ENCODE measurements around the gene NCAPH2.

Gene NCAPH2

GRCh38 chr22:50490531-50491308 is 17.3 kb upstream of the NCAPH2 start:
- DNase-seq, result no peak

DNA sequence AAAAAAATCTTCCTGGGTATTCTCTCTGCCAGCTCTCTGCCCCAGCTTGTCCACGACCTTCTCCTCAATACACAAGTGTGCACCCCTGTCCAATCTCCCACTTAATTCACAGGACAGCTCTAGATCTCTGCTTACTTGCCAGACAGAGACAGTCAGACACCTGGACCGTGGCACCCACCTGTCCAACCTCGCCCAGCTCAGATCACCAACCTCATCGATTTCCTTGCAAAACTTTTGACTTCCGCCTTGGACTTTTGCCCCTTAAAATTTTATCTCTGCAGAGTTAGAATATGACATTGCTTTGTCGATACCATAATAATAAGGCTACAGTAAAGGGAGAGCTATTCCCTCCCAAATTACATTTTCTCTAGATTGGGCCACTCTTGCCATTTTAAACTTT is 10.9 kb upstream of the NCAPH2 start:
- DNase-seq, result no peak

- peak; percentile 80 for DNase-seq
These were observed 9.6 kb upstream of the NCAPH2 start for GRCh38 chr22:50498322-50498890.

DNA sequence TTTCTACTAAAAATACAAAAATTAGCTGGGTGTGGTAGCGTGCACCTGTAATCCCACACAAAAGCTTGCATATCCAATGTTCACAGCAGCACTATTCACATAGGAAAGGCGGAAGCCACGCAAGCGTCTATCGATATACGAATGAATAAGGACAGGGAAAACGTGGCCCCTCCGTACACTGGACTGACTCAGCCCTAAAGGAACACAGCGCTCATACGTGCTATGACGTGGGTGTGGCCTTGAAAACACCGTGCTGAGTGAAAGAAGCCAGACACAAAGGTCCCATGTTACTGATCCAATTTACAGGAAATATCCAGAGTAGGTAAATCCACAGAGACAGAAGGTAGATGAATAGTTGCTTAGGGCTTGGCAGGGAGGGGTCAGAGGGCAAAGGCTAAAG is 7.6 kb upstream of the NCAPH2 start:
- DNase-seq, result no peak

DNA sequence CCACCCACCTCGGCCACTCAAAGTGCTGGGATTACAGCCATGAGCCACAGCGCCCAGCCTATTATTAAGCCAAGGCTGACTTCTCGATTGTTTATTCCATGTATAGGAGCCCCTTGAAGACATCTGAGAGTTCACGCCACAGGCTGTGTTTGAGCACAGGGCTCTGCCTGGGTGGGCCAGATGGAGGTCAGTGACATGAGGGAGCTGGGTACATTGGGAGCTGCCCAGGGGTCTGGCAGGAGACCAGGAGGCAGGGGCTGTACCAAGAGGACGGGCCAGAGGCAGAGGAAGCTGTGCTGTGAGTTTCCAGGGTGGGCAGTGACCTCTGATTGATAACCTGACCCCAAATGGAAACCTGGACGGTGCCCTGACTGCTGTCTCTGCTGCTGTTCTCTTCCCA is 5.9 kb upstream of the NCAPH2 start:
- DNase-seq, result no peak

GRCh38 chr22:50502628-50503474 is 5.2 kb upstream of the NCAPH2 start:
- DNase-seq, result no peak

DNA sequence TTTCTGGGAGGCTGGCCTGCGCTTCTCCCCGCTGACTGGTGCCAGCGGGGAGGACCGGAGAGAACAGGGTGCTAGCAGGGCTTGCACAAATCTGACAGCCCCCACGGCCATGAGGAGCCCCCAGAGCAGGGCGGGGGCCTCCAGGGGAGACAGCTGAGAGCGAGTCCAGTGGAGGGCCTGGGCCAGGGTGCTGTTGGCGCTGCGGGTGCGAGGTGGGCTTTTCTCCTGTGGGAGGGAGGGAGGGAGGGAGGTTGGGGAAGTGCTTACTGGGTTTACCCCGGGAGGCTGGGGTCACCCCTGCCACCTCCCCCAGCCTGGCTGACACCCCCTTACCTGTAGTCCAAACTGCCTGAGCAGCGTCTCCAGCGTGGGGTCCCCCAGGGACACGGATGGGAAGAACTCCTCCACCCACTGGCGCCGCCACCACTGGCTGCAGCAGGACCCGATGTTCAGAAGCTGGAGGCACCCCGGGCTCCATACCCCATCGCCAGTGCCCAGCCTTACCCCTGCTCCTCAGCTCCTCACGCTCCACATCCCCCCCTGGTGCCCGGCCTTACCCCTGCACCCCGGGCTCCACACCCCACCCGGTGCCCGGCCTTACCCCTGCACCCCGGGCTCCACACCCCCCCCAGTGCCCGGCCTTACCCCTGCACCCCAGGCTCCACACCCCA is 4.4 kb upstream of the NCAPH2 start:
- peak; percentile 56 for DNase-seq

- DNase-seq, result no peak
These were observed 3.4 kb upstream of the NCAPH2 start for GRCh38 chr22:50504369-50505211.

DNA sequence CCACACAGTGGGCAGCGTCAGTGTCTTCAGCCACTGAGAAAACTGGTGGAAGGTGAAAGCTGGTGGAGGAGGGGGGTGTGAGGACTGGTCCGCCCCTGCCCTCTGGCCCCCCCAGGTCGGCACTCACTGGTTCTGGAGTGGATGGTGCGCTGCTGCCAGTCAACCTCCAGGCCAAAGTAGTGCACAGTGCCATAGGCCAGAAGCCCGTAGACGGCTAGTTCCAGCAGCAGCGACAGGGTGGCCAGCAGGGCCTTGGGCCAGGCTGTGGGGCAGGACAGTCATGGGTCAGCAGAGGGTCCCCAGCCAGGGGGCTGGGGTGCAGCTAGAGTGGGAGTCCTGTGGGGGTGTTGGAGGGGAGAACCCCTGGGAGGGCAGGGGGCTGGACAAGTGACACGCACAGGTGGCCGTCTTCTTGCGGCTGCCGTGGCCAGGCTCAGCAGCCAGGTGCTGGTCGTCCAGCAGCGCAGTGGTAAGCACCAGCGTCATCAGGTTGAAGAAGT is 2.7 kb upstream of the NCAPH2 start:
- DNase-seq, result no peak

DNA sequence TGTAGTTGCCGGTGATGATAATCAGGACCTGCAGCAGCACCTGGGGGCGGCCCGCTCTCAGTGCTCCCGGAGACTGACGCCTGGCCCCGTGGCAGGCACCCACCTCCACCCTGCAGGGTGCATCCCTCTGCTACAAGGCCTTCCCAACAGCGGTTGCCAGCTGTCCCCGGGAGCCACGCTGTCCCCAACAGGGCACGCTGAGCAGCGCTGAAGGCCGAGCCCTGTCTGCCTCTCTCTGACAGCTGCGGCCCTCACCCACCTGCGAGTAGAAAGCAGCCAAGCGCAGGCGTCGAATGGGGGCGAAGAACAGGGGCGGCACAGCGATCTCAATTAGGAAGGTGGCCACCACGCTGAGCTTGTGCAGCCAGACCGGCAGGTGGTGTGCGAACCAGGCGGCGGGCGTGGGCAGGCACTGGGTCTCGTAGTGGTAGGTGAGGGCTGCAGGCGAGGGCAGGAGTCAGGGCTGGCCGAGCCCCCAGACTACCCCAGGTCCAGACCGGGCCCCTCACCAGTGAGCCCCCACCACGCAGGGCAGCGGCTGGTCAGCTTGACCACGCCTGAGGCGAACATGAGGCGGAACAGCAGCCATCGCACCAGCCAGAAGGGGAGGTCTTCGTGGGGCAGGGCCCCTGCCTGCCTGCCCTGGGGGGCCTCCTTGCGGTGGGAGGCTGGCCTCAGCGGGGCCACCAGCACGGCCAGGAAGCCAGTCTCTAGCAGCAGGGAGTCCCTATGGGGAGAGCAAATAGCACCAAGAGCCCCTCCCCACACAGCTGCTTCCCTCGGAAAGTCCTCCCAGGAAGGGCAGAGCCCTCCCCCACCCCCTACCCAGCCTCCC is 2.0 kb upstream of the NCAPH2 start:
- DNase-seq, result no peak

DNA sequence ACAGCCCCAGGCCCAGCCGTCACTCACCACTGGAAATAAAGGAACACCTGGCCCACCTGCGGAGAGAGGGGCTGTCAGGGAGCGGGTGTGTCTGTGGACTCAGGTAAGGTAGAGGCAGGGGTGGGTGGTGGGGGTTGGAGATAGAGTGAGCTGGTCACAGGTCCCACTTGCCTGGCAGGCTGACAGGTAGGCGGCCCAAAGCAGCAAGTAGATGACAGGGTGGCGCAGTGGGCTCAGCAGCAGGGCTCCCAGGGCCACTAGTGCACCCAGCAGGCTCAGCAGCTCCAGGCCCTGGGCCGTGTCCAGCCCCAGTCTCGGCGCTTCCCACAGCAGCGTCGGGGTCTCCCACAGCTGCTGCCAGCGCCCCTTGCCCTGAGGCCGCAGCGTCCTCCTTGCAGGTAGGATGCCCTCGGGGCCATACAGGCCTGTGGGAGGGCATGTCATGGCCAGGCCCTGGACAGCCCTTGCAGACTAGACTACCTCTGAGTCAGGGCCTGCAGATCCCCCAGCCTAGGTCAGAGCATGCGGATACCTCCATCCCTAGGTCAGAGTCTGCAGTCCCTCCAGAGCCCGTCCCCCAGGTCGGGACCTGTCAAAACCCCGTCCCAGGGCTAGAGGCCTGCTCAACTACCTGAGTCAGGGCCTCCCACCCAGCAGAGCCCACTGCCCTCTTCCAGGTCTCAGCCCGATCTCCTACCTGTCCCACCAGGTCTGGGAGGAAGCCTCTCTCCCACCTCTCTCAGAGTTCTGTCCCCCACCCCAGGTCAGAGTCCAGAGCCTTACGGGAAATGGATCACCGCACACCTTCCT is 1.2 kb upstream of the NCAPH2 start:
- DNase-seq, result no peak

DNA sequence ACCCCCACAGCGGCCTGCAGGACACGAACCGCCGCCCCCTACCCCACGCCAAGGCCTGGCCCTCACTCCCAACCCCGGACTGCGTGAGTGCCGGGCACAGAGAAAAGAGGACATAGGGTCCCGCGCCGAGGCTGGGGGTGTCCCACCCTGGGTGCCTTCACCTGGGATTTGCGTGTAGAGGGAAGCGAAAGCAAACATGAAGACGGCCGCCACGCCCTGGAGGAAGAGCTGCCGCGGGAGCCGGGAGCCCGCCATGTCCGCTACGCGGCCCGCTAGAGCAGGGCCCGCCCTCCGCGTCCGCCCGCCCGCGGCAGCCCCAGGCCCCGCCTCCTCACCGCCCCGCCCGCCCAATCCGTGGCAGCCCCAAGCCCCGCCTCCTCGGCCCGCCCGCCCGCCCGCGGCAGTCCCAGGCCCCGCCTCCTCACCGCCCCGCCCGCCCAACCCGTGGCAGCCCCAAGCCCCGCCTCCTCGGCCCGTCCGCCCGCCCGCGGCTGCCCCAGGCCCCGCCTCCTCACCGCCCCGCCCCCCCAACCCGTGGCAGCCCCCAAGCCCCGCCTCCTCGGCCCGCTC is 518 bp upstream of the NCAPH2 start, which contains the start of gene LMF2:
TSS of gene LMF2 (minus strand) at position 282 of the 570 bp plus-strand sequence. CDS start at position 255, 27 bp downstream.
- DNase-seq, result peak; percentile 95

DNA sequence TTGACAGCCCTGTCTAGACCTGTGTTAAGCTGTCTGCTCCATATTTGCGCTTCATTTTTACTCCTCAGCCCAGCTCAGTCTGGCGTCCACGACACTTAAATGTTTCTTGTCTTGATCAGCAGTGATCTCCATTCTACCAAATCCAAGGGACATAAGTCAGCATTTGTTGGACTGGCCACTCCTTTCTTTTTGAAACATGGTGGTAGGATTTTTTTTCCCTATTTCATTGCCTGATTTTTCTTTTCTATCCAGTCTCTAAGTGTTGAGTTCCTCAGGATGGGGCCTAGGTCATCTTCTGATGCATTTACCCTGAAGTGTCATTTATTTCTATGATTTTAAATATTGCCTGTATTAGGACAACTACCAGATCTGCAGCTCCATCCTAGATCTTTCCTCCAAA is 873 bp downstream of the NCAPH2 start:
- no peak for DNase-seq

DNA sequence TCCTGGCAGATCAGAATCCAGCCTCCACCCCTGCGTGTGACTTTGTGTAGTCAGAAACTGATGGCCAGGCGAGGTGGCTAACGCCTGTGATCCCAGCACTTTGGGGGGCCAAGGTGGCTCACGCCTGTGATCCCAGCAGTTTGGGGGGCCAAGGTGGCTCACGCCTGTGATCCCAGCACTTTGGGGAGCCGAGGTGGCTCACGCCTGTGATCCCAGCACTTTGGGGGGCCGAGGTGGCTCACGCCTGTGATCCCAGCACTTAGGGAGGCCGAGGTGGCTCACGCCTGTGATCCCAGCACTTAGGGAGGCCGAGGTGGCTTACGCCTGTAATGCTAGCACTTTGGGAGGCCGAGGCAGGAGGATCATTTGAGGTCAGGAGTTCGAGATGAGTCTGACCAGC is 5.2 kb downstream of the NCAPH2 start:
- no peak for DNase-seq

DNA sequence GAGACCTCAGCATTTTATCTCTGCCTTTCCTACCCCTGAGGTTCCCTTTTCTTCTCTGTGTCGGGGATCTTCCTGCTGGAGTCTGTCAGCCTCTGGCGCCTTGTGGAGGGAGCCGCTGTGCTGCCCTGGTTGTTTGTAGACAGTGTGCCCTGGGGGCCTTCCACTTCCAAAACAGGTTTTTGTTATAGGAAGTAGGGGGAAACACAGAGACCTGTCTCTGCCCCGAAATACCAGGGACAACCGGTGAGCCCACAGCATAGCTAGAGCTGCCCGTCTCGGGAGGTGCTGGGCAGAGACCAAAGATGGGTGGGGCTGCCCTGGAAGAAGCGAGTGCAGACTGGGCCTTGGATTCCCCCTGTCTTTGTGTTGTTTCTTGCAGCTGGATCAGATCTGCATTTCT is 8.0 kb downstream of the NCAPH2 start:
- no peak for DNase-seq

DNA sequence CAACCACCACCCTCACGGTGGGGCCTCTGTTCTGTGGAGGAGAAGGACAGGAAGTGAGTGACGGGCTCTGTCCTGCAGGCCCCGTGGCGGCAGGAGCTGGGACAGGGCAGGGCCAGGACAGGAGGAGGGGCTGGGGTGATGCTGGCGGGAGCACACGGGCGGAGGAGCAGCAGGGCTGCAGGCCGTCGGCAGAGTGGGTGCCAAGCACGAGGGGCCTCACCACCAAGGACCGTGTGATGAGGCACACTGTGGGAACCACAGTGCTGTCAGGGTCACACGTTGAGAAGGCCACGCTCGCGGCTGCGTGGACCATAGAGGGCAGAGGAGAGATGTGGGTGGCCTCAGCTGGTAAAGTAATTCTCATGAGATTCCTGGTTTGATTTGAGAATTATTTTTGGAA is 8.9 kb downstream of the NCAPH2 start:
- no peak for DNase-seq

DNA sequence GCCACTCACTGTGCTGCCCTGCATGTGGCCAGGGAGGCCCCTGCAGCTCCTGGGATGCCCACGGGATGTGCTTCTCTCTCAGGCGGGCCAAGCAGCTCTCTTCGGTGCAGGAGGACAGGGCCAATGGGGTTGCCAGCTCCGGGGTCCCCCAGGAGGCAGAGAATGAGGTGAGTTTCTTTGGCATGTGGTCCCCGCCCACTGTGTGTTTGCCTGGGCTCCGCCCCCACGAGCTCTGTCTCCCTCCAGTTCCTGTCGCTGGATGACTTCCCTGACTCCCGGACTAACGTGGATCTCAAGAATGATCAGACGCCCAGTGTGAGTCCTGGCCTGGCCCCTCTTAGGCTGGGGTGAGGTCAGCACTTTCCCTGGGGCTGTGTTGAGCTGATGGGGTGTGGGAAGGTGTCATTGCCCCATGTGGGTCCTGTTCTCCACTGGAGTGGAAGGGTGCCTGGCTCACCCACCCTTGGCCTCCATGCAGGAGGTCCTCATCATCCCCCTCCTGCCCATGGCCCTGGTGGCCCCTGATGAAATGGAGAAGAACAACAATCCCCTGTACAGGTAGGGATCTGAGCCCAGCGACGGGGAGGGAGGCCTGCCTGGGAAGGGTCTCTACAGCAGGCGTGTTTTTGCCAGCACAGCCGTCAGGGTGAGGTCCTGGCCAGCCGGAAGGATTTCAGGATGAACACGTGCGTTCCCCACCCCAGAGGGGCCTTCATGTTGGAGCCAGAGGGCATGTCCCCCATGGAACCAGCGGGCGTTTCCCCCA is 9.7 kb downstream of the NCAPH2 start:
- no peak for DNase-seq

DNA sequence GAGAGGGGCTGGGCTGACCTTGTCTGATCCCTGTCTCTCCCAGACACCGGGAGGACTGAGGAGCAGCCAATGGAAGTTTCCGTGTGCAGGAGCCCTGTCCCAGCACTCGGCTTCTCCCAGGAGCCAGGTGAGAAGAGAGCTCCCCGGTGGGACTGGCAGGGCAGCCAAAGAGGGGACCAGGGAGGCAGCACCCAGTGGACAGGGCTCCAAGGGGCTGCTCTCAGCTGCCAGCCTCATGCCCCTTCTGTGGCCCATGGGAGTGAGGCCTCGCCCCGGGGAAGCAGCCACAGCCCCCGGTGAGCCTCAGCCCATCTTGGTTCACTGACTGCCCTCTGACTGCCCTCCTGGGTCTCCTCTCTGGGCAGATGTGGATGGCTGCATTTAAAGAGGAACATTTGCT is 10.6 kb downstream of the NCAPH2 start:
- no peak for DNase-seq

DNA sequence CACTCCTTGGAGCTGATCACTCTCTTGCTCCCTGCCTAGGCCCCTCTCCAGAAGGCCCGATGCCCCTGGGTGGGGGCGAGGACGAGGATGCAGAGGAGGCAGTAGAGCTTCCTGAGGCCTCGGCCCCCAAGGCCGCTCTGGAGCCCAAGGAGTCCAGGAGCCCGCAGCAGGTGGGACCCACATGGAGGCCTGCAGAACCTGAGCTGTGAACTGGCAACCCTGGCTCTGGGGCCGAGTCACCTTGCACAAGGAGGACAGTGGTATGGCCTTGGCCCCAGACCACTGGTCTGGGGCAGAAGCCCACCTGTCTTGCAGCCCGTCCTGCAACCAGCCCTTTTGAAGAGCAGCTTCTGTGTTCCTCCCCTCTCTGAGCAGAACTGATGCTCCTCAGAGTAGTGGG is 11.1 kb downstream of the NCAPH2 start:
- DNase-seq, result no peak
